GM21390 (cell line): ENCODE measurements around the gene EMC6.

Source experiments
- ATAC-seq: cut with Tn5 transposase; IDR thresholded peaks from one replicate; pipeline ENCODE4 v1.9.1; 2021; ENCODE audit not compliant: unreplicated experiment

EMC6 gene

DNA sequence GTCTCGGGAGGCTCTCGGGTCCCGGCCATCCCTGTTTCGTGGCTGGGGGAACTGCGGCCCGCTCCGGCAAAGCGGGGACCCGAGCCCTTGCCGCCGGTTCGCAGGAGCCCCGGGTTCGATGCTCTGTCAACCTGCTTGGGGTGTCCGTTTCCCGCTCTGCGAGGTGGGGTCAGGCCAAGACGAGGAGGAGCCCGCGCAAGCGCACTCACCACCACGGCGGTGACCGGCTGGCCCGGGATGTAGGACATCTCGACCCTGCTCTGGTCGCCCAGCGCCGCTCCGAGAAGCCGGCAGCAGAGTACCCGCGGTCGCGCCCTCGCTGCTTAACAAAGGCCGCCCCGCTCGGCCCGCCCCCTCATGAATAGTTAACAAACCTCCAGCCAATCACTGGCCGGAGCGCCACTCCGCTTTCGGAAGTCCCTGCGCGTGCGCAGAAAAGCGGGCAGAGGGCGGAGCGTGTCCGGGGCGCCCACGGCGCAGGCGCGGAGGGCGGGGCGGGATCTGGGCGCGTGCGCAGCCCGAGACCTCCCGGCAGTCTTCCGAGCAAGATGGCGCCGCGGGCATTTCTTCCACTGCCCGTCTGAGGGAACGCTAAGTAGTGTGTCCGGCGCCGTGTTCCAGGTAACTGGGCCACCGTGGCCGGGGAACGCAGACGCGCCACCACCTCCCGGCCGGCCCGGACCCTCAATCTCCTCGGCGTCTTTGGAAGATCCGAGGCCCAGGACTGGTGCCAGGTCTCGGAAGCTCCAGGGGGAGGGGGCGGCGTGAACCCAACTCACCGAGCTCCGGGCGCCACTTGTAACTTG is at the start of gene EMC6, which contains the start of gene TAX1BP3:
TSS of gene EMC6 (plus strand) at position 534 of the 806 bp plus-strand sequence. CDS start 335 bp downstream, outside the sequence.
TSS of gene TAX1BP3 (minus strand) at position 300 of the 806 bp plus-strand sequence. CDS start at position 248, 52 bp downstream.
- ATAC-seq: peak; percentile 84

DNA sequence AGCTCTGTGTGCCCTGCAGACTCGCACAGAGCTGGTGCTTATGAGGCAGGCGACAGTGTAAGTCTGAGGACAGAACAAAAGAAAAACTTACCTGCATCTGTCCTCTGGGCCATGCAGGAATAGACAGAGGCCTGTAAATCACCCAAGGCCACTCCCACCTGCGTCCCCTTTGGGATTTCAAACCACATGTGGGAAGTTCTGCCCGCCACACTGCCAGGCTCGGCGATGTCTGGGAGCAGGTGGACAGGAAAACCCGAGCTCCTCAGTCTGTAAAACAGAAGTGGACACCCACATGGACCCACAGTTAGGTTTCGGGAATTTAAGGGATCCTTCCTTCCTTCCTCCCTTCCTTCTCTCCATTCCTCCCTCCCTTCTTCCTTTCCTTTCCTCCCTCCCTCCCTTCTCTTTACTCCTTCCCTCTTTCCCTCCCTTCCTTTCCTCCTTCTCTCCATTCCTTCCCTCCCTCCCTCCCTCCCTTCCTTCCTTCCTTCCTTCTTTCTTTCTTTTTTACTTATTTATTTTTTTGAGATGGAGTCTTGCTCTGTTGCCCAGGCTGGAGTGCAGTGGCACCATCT is 47.4 kb upstream of the EMC6 start:
- ATAC-seq: no peak

DNA sequence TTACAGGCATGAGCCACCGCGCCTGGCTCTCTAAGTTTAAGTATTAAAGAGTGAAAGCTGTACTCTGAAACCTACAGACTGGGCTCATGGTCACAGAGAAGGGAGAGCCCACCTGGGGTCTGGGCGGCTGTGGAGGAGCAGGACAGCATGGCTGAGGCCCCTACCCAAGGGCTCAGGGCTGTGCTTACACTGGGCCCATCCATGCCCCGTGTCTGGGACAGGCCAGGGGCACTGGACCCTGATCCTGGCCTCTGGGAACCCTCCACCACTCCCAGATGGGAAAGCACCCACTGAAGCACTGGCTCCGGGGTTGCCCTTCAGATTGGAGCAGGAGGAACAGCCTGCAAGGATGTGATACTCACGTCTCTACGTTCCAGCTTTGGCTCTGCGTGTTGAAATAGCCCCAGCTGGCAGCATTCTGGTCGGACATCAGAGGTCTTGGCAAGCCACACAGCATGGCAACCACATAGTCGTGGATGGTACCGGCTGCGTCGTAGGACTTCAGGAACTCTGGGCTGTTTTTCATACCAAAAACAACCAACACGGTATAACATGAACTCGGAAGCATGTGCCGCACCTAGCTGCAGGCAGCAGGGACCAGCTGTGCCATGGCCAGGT is 45.5 kb upstream of the EMC6 start:
- no peak for ATAC-seq

DNA sequence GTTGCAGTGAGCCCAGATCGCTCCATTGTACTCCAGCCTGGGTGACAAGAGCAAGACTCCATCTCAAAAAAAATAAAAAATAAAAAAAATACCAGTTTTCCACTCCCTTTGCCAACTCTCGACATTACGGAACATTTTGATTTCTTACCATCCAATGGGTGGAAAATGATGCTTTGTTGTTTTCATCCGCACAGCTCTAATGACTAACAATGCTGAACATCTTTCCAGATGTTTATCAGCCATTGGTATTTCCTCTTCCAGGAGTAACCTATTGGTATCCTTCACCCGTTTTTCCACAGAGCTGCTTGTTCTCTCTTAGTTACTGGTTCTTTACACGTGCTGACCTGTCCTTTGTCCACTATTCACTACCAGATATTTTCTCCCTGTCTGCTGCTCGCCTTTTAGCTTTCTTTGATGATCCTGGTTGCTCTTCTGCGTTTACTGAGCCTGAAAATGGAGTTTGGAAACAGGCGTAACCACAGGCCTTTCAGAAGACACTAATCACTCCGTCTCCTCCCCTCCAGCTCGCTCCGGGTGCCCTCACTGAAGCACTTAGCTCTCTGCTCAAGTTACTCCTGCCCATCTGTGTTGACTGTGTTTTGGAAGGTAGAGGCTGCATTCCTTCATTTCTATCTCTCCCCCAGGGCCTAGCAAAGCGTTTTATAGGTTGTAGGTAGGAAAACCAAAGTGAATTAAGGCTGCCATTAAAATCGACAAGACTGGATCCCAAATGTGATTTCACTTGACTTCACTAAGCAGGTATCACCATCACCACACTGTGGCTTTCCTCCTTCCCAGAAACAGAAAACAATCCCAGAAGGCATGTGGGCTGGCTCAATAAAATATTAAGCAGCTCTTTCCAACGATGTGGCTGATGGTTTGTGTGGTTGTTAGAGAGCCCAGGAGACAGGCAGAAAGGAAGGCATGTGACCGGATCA is 41.5 kb upstream of the EMC6 start:
- ATAC-seq: no peak

DNA sequence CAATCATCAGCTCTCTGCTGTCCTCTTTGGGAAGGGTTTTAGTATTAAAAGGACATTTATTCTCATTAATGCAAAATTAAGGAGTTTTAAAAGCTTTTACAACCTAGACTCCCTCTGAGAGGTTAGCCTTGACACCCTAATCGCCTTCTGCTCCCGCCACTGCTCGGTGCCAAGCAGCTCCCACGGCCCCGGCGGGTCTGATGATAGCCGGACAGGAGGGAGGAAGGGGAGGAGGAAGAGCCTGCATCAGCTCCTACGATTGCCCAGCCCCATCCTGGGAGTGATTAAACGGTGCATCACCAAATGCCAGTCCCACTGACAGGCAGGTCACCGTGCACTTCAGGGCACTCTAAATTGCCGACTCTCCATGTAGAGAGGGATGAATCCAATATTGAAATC is 40.8 kb upstream of the EMC6 start:
- ATAC-seq: no peak

DNA sequence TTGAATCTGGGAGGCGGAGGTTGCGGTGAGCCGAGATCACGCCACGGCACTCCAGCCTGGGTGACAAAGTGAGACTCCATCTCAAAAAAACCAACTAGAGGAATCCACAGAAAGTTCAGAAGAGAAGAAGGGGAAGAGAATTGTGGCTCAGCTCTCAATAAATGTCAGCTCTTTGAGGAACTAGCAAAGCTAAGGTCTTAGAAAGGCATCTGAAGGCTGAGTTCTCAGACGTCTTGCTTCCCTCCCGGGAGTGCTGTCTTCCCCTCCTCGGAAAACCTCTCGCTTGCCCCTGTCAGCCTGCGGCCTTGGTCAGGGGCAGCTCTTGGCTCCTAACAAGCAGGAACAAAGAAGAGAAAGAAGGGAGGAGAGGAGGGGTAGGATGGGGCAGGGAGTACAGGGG is 37.8 kb upstream of the EMC6 start:
- ATAC-seq: no peak

DNA sequence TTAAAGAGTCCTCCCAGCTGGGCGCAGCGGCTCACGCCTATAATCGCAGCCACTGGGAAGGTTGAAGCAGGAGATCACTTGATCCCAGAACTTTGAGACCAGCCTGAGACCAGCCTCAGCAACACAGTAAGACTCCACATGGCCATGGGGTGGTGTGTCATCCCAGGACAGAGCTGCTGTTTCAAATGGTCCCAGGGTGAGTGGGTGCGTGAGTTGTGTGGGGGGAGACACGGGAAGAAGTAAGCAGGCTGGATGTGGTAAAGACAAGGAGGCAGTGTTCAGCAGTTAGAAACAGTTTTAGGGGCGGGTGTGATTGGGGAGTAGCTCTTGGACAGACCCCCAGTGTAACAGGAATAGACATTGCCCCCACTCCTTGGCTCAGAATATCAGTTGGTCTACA is 36.3 kb upstream of the EMC6 start:
- ATAC-seq: no peak

DNA sequence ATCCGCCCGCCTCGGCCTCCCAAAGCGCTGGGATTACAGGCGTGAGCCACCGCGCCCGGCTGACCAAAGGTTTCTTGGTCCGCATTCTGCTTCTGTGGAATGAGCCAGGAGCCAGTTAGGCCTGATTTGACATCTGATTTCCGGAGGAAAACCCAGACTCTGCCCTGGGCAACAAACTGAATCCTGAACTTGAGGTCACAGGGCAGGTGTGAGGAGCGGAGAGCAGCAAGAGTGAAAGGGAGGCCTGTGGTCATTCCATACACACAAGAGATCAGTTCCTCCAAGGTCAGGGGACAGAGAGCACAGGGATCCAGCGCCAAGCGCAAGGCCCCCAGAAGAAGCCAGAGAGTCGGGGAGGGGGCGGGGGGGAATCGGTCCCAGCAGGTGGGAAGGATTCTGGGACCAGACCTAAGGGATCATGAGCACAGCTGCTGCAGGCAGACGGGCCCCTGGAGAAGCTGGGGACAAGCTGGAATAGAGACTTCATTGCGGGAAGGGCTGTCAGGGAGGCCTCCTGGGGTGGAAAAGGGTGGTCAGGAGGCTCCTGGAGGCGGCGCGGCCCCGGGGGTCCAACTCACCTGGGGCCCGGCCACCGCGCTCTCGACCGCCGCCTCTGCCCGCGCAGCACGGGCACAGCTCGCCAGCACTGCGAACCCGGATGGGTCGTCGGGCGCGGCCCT is 33.0 kb upstream of the EMC6 start:
- ATAC-seq: no peak

DNA sequence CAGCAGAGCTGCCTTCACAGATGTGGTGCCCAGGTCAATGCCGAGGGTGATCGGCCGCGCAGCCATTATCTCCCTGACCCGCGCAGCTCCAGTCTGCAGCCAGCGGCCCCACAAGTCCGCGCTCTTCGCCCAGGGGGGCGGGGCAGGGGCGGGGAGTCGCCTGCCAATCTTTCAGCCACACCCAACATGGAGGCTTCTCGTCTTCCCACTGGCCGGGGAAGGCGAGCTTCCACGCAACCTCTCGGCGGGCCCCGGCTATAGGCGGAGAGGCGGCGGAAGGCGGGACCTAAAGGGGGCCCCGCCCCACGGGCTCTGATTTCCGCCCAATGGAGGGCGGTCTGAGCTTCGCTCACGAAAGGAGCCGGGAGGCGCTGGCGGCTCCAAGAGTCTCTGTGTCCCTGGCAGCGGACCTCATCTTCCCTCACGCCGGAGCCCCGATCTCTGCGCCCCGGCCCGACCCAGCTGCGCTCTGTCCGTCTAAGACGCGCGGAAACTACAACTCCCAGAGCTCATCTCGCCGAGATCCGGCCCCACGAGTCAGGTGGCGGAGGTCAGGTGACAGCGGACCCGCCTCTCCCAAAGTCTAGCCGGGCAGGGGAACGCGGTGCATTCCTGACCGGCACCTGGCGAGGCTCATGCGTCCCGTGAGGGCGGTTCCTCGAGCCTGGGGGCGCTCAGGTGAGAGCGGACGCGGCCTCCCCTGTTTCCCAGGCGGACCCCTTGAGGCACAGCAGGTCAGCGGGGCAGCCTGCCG is 32.3 kb upstream of the EMC6 start, which contains the start of the genes CTNS and SHPK:
TSS of gene CTNS (plus strand) at position 607 of the 754 bp plus-strand sequence. CDS start 3,447 bp downstream, outside the sequence.
TSS of gene SHPK (minus strand) at position 97 of the 754 bp plus-strand sequence. CDS start at position 66, 31 bp downstream.
- peak; percentile 92 for ATAC-seq

DNA sequence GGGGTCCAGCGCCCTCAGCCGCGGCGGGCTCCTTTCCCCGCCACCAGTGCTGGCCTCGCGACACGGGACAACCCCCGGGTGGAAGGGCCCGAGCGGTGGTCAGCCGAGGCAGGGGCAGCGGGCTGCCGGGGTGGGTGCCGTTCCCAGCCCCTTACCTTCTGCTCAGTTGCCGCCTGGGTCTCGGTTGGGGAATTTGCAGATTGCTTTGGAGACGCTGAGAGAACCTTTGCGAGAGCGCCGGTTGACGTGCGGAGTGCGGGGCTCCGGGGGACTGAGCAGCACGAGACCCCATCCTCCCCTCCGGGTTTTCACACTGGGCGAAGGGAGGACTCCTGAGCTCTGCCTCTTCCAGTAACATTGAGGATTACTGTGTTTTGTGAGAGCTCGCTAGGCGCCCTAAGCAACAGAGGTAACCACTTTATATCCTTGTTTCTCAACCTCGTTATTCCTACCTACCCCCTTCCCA is 31.7 kb upstream of the EMC6 start:
- peak; percentile 2 for ATAC-seq

DNA sequence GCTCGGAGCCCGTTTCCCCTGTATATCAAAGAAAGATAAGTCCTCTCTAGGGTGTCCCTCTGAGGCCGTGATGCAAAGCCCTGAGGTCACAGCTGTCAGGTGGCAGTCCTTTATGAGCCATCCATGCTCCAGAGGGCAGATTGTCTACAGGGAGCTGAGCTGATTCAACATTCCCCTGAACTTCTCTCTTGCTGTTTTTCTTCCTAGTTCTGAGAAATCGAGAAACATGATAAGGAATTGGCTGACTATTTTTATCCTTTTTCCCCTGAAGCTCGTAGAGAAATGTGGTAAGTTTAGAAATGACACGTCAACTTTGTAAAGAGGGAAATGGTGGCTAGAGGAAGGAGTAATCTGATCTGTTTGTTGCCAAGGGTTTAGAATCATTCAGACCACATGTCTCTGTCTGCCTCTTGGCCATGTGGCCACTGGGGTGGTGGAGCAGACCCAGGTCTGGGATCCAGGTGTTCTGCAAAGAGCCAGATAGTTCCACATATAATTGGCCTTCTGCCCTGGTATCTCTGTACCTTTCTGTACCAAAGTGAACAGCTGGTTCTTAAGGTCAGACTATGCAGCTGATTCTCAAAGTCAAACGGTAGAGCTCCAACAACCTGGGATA is 28.5 kb upstream of the EMC6 start:
- no peak for ATAC-seq

DNA sequence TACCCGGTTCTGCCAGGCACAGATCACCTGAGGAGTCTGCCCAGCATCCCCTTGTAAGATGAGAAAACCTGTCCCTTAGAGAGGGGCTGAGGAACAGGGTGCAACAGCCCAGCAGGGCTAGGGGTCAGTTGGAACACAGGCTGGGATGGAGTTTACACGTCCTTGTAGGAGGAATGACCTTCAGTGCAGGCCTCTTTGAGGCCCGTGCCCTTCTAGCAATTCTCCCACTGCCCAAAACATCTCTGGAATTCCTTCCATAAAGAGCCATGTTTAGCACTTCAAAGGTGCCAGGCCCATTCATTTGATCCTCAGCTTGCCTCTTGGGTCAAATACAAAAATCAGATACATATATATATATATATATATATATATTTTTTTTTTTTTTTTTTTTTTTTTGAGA is 27.6 kb upstream of the EMC6 start:
- ATAC-seq: no peak

DNA sequence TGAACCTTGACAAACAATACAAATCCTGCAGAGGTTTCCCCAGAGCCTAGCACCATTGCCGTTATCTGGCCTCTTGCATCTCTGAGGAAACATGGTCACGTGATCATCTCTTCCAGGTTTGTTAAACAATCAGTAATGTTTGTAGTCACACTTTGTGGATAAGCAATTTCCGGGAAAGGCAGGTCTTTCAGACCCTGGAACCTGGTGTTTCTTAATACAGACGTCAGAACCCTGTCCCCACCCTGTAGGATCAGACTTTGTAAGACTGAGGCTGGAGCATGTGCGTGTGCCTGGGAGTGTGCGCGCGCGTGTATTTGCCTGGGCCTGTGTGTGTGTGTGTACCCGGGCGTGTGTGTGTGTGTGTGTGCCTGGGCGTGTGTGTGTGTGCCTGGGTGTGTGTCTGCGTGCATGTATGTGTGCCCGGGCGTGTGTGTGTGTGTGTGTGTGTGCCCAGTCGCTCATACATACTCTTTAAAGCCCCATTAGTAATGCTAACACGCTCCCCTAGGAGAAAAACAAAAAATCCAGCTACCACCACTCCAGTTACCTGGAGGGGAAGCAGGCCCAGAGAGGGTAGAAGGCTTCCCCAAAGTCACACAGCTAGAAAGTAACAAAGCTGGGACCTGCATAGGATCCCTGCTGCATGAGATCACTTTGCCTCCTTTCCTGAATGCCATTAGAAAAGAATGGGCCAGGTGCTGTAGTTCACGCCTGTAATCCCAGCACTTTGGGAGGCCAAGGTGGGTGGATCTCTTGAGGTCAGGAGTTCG is 26.7 kb upstream of the EMC6 start:
- ATAC-seq: no peak

DNA sequence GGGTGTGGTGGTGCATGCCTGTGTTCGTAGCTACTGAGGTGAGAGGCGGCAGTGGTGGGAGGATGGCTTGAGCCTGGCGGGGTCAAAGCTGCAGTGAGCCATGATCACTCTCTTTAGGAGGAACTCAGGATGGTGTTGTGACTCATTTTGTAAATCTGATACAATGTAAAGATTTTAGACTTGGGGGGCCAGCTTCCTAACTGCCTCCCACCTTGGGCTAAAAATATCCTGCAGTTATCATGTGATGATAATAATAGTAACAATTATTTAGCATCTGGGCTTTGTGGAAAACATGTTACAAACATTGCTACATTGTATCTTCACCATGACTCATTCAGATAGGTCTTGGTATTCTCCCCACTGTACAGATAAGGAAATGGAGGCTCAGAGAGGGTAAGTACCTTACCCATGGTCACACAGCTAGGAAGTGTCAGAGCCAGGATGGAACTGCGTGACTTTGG is 24.7 kb upstream of the EMC6 start:
- ATAC-seq: no peak

DNA sequence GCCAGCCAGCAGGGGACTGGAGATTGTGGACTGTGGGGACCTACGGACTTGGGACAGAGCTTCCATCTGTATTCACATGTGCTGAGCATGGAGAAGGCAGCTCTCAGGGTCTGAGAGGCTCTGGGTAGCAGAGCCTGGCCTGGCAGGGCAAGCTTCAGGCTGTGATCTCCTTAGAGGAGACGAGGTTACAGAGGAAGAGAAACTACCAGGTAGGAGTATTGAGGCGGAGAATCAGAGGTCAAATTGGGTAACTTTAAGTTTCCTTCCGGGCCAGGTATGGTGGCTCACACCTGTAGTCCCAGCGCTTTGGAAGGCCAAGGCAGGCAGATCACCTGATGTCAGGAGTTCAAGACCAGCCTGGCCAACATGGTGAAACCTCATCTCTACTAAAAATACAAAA is 23.3 kb upstream of the EMC6 start:
- ATAC-seq: no peak

DNA sequence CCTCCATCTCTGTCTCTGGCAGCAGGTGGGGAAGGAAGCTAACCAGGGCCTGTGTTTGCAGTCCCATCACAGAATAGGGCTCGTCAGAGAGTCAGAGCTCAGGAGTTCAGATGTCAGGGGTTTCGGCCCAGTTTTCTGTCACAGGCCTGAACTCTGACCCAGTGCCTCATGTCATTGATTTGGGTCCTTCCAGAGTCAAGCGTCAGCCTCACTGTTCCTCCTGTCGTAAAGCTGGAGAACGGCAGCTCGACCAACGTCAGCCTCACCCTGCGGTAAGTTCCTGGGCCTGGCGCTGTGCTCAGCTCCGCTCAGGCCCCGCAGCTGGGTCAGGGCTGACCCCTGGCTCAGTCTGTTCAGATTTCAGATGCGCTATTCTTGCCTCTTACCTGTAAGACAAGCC is 21.4 kb upstream of the EMC6 start:
- ATAC-seq: no peak

DNA sequence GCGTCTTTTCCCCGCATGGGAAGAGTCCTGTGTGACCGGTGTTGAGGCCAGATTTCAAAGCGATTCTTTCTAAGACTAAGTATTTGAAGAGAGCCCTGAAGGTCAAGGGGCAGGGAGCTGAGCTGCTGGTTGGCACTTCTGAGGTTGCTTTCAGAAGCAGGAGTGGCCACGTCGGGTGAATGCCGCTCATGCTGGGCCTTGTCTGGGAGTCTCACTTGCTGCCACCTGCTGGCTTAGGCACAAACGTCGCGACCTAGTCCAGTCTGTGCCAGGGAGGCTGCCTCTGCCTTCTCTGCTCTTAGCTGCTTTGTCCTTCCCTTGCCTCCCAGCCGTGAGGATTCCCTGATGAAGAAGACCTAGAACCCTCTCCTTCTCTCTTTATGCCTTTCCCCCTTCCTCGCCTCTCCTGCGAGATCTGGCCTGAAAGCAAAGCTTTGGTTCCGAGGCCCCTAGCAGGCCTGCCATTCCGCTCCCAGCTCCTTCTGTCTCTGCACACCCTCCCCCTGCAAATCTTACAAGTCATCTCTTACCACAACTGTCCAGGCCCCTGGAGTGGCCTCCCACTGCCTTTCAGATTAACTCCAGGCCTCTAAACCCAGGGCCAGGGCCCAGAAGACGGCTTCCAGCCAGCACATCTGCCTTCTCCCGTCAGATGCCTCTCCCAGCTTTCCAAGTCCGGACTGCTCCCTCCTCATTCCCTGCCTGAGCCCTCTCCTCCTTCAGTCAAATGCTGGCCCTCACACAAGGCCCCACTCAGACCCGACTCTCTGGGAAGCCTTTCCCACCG is 20.6 kb upstream of the EMC6 start:
- no peak for ATAC-seq
